KG1 (cell line): ENCODE measurements around the gene RAB3D.
A peak's percentile ranks its signal among the peaks of the same experiment; 100 is the strongest.

ENCODE experiments used
- DNase-seq: peaks from one replicate; lab custom pipeline; 2025; lab: John Stamatoyannopoulos, UW

The RAB3D gene

GRCh38 chr19:11295180-11295579, 44.3 kb downstream of the RAB3D start:
- no peak for DNase-seq

GRCh38 chr19:11293433-11294389, 45.7 kb downstream of the RAB3D start:
- DNase-seq = peak; percentile 55

- DNase-seq = no peak
Measured at GRCh38 chr19:11291991-11292390, 47.5 kb downstream of the RAB3D start.

GRCh38 chr19:11291415-11291814, 48.0 kb downstream of the RAB3D start:
- no peak for DNase-seq

DNA sequence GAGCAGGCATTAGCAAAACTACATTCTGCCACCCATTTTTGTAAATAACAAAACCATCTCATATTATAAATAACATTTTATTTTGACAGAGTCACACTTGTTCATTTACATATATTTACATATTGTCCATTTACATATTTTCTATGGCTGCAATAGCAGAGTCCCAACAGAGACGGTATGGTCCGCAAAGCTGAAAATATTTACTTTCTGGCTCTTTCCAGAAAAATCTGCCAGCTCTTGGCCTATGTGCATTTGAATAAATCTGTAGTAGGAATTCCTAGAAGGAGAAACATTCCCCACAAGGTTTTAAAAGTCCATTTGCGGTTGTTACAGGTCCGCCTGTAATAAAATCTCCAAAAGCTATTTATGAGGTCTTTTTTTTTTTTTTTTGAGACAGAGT, 49.2 kb downstream of the RAB3D start:
- no peak for DNase-seq

- DNase-seq = no peak
Measured at GRCh38 chr19:11288349-11288748, 51.1 kb downstream of the RAB3D start.

- no peak for DNase-seq
Measured at GRCh38 chr19:11286312-11286974, 53.0 kb downstream of the RAB3D start.

- DNase-seq = no peak
Measured at GRCh38 chr19:11284515-11284914, 54.9 kb downstream of the RAB3D start.

GRCh38 chr19:11281356-11282049, 58.0 kb downstream of the RAB3D start:
- no peak for DNase-seq

- DNase-seq = peak; percentile 82
Measured at GRCh38 chr19:11279505-11280236, 59.8 kb downstream of the RAB3D start.

GRCh38 chr19:11278670-11279069, 60.8 kb downstream of the RAB3D start:
- DNase-seq = no peak

DNA sequence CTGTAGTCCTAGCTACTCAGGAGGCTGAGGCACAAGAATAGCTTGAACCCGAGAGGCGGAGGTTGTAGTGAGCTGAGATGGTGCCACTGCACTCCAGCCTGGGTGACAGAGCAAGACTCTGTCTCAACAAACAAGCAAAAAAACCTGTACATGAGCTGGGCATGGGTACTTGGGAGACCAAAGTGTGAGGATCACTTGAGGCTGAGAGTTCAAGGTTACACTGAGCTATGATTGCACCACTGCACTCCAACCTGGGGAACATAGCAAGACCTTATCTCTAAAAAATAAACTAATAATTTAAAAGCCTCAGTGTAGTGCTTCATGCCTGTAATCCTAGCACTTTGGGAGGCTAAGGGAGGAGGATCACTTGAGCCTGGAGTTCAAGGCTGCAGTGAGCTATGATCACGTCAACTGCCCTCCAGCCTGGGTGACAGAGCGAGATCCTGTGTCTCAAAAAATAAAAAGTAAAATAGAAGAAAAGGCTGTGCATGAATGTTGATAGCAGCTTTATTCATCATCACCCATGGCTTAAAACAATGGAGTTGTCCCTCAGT, 64.8 kb downstream of the RAB3D start:
- no peak for DNase-seq

DNA sequence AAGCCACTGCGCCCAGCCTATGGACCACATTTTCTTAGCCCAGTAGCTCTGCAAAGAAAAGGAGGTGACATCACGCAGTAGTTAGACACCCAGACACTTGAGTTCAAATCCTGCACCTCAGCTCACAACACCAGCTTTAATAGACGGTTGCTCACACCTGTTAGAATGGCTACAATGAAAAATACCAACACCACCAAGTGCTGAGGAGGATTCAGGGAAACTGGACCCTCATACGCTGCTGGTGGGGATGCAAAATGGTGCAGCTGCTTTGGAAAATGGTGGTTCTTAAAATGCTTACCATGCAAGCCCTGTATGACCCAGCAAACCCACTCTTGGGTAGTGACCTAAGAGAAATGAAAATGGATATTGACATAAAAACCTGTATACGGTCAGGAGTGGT, 65.5 kb downstream of the RAB3D start:
- no peak for DNase-seq

DNA sequence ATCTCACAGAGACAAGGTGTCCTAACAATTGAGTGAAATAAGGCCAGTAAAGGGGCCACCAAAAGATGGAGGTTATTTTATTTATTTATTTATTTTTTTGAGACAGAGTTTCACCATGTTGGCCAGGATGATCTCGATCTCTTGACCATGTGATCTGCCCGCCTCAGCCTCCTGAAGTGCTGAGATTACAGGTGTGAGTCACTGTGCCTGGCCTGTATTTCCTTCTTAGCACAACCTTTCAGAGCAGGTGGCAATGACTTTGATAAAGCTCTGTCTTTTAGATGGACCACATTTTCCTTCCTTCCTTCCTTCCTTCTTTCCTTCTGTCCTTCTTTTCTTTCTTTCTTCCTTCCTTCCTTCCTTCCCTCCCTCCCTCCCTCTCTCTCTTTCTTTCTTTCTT, 66.2 kb downstream of the RAB3D start:
- DNase-seq = no peak
